Cardiac fibroblast (primary cell): Measurements from ENCODE around the gene KCNC1.

ENCODE experiments used
- DNase-seq, 2 donors: peaks; one replicate each; pipeline versions ENCODE4 v3.0.0 to v3.0.0-alpha.2; 2010; ENCODE audit warnings: low read depth in 2 of 2
- H3K4me3 ChIP-seq, 2 donors: replicated peaks in 1 of 2; 1 replicate in 1 of 2; 2 replicates in 1 of 2; pipeline ENCODE4 v1.5.1; 2011; ENCODE audit warnings: low read depth in 2 of 2, low read length in 2 of 2, mild to moderate bottlenecking in 2 of 2, moderate library complexity in 1 of 2
- TF ChIP-seq, protein P1 (sequence below): IDR thresholded peaks from one replicate; pipeline ENCODE4 v1.5.1; 2011; ENCODE audit warnings: low read depth, mild to moderate bottlenecking, low read length, inconsistent platforms

KCNC1 gene

GRCh38 chr11:17693531-17693930 lies 41.0 kb upstream of the KCNC1 start:
- TF ChIP-seq, protein P1, sequence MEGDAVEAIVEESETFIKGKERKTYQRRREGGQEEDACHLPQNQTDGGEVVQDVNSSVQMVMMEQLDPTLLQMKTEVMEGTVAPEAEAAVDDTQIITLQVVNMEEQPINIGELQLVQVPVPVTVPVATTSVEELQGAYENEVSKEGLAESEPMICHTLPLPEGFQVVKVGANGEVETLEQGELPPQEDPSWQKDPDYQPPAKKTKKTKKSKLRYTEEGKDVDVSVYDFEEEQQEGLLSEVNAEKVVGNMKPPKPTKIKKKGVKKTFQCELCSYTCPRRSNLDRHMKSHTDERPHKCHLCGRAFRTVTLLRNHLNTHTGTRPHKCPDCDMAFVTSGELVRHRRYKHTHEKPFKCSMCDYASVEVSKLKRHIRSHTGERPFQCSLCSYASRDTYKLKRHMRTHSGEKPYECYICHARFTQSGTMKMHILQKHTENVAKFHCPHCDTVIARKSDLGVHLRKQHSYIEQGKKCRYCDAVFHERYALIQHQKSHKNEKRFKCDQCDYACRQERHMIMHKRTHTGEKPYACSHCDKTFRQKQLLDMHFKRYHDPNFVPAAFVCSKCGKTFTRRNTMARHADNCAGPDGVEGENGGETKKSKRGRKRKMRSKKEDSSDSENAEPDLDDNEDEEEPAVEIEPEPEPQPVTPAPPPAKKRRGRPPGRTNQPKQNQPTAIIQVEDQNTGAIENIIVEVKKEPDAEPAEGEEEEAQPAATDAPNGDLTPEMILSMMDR: no peak
- DNase-seq: no peak
- H3K4me3 ChIP-seq: no peak overlapping the region

- TF ChIP-seq, protein P1: no peak
- DNase-seq: no peak
- no peak overlapping the region for H3K4me3 ChIP-seq
These were observed 40.0 kb upstream of the KCNC1 start for GRCh38 chr11:17694494-17695110.

DNA sequence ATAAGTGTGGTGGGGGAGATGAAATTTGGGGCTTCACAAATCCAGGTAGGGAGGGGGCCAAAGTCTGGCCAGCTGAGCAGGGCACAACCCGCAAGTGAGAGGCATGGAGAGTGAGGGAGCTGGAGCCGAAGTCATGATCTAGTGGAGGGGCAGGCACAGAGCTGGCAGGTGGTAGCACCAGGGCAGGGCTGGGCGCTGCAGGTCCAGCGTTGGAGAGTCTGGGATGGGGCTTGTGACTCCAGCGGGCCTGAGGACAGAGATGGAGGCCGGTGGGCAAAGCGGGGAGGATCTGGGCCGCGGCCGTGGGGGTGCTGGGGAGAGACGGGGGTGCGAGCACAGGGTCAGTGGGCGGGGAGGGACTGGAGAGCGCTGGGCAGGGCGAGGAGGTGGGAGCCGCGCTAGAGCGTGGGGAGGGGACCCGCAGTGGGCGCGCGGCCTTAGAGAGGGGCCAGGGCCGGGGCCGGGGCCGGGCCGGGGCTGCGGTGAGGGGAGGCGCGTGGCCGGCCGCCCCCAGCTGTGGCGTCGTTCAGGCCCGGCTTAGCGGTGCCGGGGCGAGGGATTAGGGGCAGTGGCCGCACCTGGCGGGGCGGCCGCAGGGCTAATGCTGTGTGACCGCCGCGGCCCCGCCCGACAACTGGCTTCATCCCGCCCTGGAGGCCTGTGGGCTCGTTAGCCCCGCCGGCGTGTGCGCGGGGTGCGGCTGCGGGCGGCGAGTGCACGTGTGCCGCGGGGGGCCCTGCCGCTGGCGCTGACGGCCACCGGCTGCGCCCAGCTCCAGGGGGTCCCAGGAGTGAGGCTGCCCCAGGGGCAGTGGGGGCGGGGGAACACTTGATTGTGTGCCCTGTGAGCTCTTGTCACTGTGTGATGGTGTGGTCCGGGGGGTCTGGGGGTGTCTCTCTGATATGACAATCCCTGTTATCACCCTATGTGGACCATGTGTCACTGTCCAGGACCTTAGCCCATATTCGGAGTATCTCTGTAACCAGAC lies 38.8 kb upstream of the KCNC1 start:
- TF ChIP-seq, protein P1: no peak
- H3K4me3 ChIP-seq: no peak overlapping the region
- DNase-seq: no peak

DNA sequence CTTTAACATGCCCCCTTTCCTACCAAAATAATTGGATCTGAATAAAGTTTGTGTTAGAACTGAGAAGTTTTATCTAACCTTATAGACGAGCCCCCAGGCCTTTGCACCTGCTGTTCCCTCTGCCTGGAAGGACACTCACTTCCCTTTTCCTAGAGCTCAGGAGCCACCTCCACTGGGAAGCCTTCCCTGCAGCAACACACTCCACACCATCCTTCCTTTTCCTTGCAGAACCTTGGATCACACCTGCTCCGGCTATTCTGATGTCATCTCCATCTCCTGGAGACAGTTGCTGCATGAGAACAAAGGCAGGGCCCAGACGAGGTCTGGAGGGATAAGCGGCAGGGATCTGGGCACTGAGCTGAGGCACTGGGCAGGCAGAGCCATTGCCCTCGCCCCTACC lies 37.8 kb upstream of the KCNC1 start:
- TF ChIP-seq, protein P1: no peak
- no peak for DNase-seq
- H3K4me3 ChIP-seq: no peak overlapping the region

GRCh38 chr11:17697175-17697949 lies 37.2 kb upstream of the KCNC1 start:
- no peak for DNase-seq
- H3K4me3 ChIP-seq: no peak overlapping the region
- TF ChIP-seq, protein P1: no peak
